Colonic mucosa (tissue), 4 donors: ENCODE data around the gene COMMD9. TPM values are rescaled to one million over a fixed set of nuclear protein-coding genes. Genes with fewer than 3 reads are reported as not detected.

Experiments used
- DNase-seq: peaks from one replicate; pipeline ENCODE4 v3.0.0-alpha.2; 2020
- H3K27ac ChIP-seq: fragments of 200-600 bp; one replicate; pipeline ENCODE4 v1.8.0; 2021
- H3K27me3 ChIP-seq: fragments of 200-600 bp; one replicate; pipeline ENCODE4 v1.8.0; 2021
- H3K36me3 ChIP-seq: fragments of 200-600 bp; one replicate; pipeline ENCODE4 v1.8.0; 2021
- H3K4me1 ChIP-seq: fragments of 200-600 bp; one replicate; pipeline ENCODE4 v1.8.0; 2021; ENCODE audit warnings: mild to moderate bottlenecking
- H3K4me3 ChIP-seq: fragments of 200-600 bp; one replicate; pipeline ENCODE4 v1.8.0; 2021
- H3K9ac ChIP-seq, 2 donors: one replicate each; pipeline ENCODE4 v1.7.0; 2013; ENCODE audit warnings: control low read depth in 2 of 2, low read depth in 2 of 2, low read length in 2 of 2
- H3K9me3 ChIP-seq: fragments of 200-600 bp; one replicate; pipeline ENCODE4 v1.8.0; 2021
- intact Hi-C: fragments of 100-400 bp; cut with DNase I; formaldehyde crosslinking; loops from one replicate; pipeline ENCODE4 v1.14.1; 2022
- total RNA-seq, 2 donors: library from RNA; stranded (reverse); fragmentation: NEBNext Ultra II Directional in 1 of 2; extraction: Animal tissue kit (Norgen Biotek cat#: 25700) in 1 of 2; gene quantifications; one replicate each; pipeline ENCODE4 v1.2.1, GENCODE V29; 2021
- TF ChIP-seq, protein P1 (sequence below): fragments of 200-600 bp; IDR thresholded peaks from one replicate; pipeline ENCODE4 v1.8.0; 2022; ENCODE audit warnings: antibody characterized with exemption, mild to moderate bottlenecking
- donor health status: healthy.
- donor health status: DM: no; HTN: no; CAD: no.
- donor health status: DM: no; HTN: no; CAD: no.

The COMMD9 gene
- total RNA-seq, 2 donors from 2014 or later = 40.6 to 55.9 TPM

GRCh38 chr11:36306888-36307287 lies 17.7 kb upstream of the COMMD9 start:
- no peaks in the 10 kb centered on the region for H3K9me3 ChIP-seq
- no peaks in the 10 kb centered on the region for H3K36me3 ChIP-seq
- H3K4me1 ChIP-seq = no peaks in the 10 kb centered on the region
- TF ChIP-seq, protein P1, sequence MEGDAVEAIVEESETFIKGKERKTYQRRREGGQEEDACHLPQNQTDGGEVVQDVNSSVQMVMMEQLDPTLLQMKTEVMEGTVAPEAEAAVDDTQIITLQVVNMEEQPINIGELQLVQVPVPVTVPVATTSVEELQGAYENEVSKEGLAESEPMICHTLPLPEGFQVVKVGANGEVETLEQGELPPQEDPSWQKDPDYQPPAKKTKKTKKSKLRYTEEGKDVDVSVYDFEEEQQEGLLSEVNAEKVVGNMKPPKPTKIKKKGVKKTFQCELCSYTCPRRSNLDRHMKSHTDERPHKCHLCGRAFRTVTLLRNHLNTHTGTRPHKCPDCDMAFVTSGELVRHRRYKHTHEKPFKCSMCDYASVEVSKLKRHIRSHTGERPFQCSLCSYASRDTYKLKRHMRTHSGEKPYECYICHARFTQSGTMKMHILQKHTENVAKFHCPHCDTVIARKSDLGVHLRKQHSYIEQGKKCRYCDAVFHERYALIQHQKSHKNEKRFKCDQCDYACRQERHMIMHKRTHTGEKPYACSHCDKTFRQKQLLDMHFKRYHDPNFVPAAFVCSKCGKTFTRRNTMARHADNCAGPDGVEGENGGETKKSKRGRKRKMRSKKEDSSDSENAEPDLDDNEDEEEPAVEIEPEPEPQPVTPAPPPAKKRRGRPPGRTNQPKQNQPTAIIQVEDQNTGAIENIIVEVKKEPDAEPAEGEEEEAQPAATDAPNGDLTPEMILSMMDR = no peak
- H3K9ac ChIP-seq = no peak overlapping the region
- DNase-seq = no peak
- no peak overlapping the region for H3K4me3 ChIP-seq
- H3K27me3 ChIP-seq = no peaks in the 10 kb centered on the region
- H3K27ac ChIP-seq = no peak overlapping the region
- intact Hi-C loops = no loop called here

GRCh38 chr11:36305047-36305446 lies 15.8 kb upstream of the COMMD9 start:
- Histone ChIP-seq H3K27me3 (no peaks in the 10 kb centered on the region), H3K4me3 (no peak overlapping the region), H3K27ac (no peak overlapping the region), H3K36me3 (no peaks in the 10 kb centered on the region), H3K9me3 (no peaks in the 10 kb centered on the region), H3K4me1 (peaks cover 3% of the 10 kb centered on the region), H3K9ac (no peak overlapping the region)
- intact Hi-C loops = no loop called here
- TF ChIP-seq, protein P1 = no peak
- DNase-seq = no peak

DNA sequence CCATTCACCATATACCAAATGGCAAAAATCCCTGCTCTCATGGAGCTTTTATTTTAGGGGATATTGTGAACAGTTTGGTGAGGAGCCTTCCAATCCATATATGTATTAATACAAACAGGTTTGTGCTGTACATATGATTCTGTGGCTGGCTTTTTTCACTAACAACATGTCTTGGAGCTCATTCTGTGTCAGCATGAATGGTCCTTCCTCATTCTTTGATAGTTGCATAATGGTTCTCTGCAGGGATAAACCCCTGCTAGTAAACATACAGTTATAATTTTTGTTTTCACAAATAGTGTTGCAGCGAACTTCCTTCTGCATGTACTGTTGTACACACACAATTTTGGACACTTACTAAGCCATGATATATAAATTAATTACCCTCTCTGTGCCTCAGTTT lies 15.1 kb upstream of the COMMD9 start:
- Histone ChIP-seq H3K9ac (no peak overlapping the region), H3K4me3 (no peak overlapping the region), H3K27ac (no peak overlapping the region), H3K36me3 (no peaks in the 10 kb centered on the region), H3K27me3 (no peaks in the 10 kb centered on the region), H3K9me3 (no peaks in the 10 kb centered on the region), H3K4me1 (peaks cover 3% of the 10 kb centered on the region)
- intact Hi-C loops = no loop called here
- DNase-seq = peak; percentile 15
- TF ChIP-seq, protein P1 = no peak

GRCh38 chr11:36300650-36301049 lies 11.4 kb upstream of the COMMD9 start:
- no peak overlapping the region for H3K27ac ChIP-seq
- H3K4me1 ChIP-seq = peaks cover 3% of the 10 kb centered on the region
- DNase-seq = peak; percentile 88
- no peaks in the 10 kb centered on the region for H3K27me3 ChIP-seq
- intact Hi-C loops = no loop called here
- H3K4me3 ChIP-seq = no peak overlapping the region
- no peaks in the 10 kb centered on the region for H3K36me3 ChIP-seq
- TF ChIP-seq, protein P1 = no peak
- H3K9ac ChIP-seq = no peak overlapping the region
- H3K9me3 ChIP-seq = no peaks in the 10 kb centered on the region

GRCh38 chr11:36296884-36297543 lies 7.8 kb upstream of the COMMD9 start:
- TF ChIP-seq, protein P1 = no peak
- Histone ChIP-seq H3K27me3 (no peaks in the 10 kb centered on the region), H3K4me1 (peaks cover 3% of the 10 kb centered on the region), H3K9ac (peak overlapping the region in 1 of 2 donors; percentile 61), H3K9me3 (no peaks in the 10 kb centered on the region), H3K4me3 (no peak overlapping the region), H3K36me3 (no peaks in the 10 kb centered on the region), H3K27ac (no peak overlapping the region)
- peak; percentile 43 for DNase-seq
- intact Hi-C loops = loop anchor here (10.0 kb wide), 1 partner anchor 158 kb away; no protein-coding TSS in a partner anchor
